ENCODE results near the gene EIF5AL1.
"Not testable (repeated sequence)": the region's sequence is repeated elsewhere in the genome, so short reads cannot be mapped to it uniquely, and the experiment has no call there.

EIF5AL1 gene

DNA sequence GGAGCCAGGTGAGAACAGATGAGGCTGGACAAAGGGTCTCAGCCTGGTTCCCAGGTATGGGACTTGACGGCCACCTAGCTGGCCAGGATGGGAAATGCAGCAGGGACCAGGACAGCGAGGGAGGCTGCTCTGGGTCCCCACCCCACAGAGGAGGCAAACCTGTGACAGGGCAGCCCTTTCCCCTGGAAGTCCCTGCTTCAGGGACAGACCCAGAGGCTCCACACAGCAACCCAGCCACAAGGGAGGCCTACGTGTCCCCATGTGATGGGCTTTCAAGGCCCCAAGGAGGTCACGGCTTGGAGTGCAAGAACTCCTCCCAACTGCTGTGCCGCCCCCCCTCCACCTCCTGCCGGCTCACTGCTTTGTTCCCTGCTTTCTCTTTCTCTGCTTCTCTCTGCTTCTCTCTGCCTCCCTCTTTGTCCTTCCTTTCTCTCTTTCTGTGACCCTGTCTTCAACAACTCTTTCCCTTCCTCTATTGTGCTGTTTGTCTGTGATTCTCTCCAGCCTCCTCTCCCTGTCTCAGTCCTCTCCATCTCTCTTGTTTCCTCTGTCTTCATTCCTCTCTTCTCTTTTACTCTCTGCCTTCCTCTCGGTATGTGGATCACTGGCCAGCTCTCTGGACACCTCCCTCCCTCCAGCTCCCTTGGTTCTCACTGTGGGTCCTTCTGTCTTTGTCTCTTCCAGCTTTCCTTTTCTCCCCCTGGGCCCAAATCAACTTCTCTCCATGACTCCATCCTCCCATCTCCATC, 9.6 kb upstream of the EIF5AL1 start:
- H3K9me3 ChIP-seq (ENCODE audit: low read depth, low read length), result no peaks in the 10 kb centered on the region
- H3K36me3 ChIP-seq (ENCODE audit: insufficient read depth, low read length), result no peaks in the 10 kb centered on the region
- DNase-seq (ENCODE audit: low read depth, low spot score), result no peak
- H3K27ac ChIP-seq, result no peak overlapping the region
- TF ChIP-seq EZH2 (IDR thresholded peaks at IDR 0.05) (no peak), POLR2AphosphoS5 (IDR thresholded peaks at IDR 0.05; ENCODE audit: borderline replicate concordance, low read depth, low read length) (no peak), FOXP2 (optimal IDR thresholded peaks at IDR 0.05; ENCODE audit: control extremely low read depth, extremely low read length, insufficient read depth) (no peak)
- no peak overlapping the region for H3K9ac ChIP-seq (ENCODE audit: insufficient read length)
- no peak overlapping the region for H3K4me3 ChIP-seq

DNA sequence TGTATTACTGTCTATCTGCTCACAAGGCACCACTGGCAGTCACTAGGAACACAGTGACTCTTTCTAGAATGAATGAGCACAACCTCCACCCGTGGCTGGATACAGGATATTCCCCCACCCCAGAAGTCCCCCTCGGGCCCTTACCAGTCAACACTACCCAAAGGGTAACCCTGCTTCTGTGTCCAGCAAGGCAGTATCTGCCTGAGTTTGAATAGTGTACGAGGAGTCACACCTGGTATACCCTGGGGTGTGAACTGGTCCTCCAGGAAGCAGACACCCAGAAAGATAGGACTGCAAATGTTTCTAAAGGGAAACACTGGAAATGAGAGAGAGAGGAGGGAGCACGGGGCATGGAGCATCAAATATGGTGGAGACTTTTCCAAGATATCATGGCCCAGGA, 8.5 kb upstream of the EIF5AL1 start:
- not testable (repeated sequence) for H3K9me3 ChIP-seq (ENCODE audit: low read depth, low read length); H3K27ac ChIP-seq; H3K4me3 ChIP-seq; DNase-seq (ENCODE audit: low read depth, low spot score); H3K9ac ChIP-seq (ENCODE audit: insufficient read length); H3K36me3 ChIP-seq (ENCODE audit: insufficient read depth, low read length)

DNA sequence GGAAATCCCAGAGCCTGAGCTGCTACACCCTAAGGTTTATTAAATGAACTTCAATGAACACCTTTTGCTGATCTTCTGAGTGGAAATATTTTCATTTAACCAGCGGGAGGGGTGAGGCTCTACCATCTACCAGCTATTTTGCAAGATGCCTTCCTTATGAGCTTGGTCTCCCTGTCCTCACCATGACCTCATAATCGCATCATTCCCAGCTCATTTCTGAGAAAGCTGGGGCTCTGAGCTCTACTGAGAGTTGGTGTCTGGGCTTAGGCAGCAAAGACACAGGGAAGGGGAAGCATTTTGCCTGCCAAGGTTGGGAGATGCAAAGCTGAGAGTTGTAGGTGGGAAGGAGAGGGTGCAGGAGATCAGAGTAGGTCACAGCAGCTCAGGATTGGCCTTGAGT, 7.8 kb upstream of the EIF5AL1 start:
- H3K9ac ChIP-seq (ENCODE audit: insufficient read length); H3K36me3 ChIP-seq (ENCODE audit: insufficient read depth, low read length); H3K9me3 ChIP-seq (ENCODE audit: low read depth, low read length); DNase-seq (ENCODE audit: low read depth, low spot score); H3K27ac ChIP-seq; H3K4me3 ChIP-seq: not testable (repeated sequence)

DNA sequence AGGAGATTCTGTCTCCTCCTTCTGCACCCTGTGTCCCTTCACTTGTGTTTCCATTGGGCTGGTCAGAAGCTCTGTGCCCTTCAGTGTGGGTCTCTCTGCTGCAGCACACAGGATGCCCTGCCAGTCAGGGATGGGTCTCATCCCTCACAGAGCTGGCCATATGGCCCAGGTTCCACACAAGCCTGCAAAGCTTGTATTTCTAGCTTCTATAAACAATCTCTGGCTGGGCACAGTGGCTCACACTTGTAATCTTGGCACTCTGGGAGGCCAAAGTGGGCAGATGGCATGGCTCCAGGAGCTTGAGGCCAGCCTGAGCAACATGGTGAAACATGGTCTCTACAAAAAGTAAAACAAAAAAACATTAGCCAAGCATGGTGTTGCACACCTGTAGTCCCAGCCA, 7.0 kb upstream of the EIF5AL1 start:
- H3K9me3 ChIP-seq (ENCODE audit: low read depth, low read length); H3K4me3 ChIP-seq; H3K9ac ChIP-seq (ENCODE audit: insufficient read length); H3K27ac ChIP-seq; H3K36me3 ChIP-seq (ENCODE audit: insufficient read depth, low read length); DNase-seq (ENCODE audit: low read depth, low spot score): not testable (repeated sequence)

DNA sequence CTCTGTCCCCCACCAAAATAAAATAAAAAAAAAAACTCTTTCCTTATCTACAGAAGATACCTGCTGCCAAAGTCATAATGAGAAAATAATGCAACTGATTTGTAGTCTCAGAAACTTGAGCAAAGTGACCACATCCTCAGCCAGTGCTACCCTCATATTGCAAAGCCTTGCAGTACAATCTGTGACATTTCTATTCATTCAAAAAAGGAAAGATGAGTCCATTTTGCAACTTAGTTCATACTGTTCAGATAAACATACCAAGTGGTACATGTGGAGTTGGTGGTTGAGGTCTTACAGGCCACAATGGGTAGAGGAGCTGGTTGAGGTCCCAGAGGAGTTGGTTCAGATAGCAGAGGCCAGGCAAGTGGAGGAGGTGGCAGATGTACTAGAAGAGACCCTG, 6.5 kb upstream of the EIF5AL1 start:
- Histone ChIP-seq H3K9me3 (ENCODE audit: low read depth, low read length) (no peaks in the 10 kb centered on the region), H3K4me3 (no peak overlapping the region), H3K36me3 (ENCODE audit: insufficient read depth, low read length) (no peaks in the 10 kb centered on the region), H3K27ac (no peak overlapping the region), H3K9ac (ENCODE audit: insufficient read length) (no peak overlapping the region)
- TF ChIP-seq FOXP2 (optimal IDR thresholded peaks at IDR 0.05; ENCODE audit: control extremely low read depth, extremely low read length, insufficient read depth) (no peak), EZH2 (IDR thresholded peaks at IDR 0.05) (no peak), POLR2AphosphoS5 (IDR thresholded peaks at IDR 0.05; ENCODE audit: borderline replicate concordance, low read depth, low read length) (no peak)
- DNase-seq (ENCODE audit: low read depth, low spot score), result no peak

GRCh38 chr10:79507440-79508167, 4.7 kb upstream of the EIF5AL1 start:
- no peak overlapping the region for H3K4me3 ChIP-seq
- TF ChIP-seq FOXP2 (optimal IDR thresholded peaks at IDR 0.05; ENCODE audit: control extremely low read depth, extremely low read length, insufficient read depth) (no peak), EZH2 (IDR thresholded peaks at IDR 0.05) (no peak), POLR2AphosphoS5 (IDR thresholded peaks at IDR 0.05; ENCODE audit: borderline replicate concordance, low read depth, low read length) (no peak)
- H3K9ac ChIP-seq (ENCODE audit: insufficient read length), result no peak overlapping the region
- H3K36me3 ChIP-seq (ENCODE audit: insufficient read depth, low read length), result no peaks in the 10 kb centered on the region
- no peaks in the 10 kb centered on the region for H3K9me3 ChIP-seq (ENCODE audit: low read depth, low read length)
- no peak for DNase-seq (ENCODE audit: low read depth, low spot score)
- no peak overlapping the region for H3K27ac ChIP-seq

GRCh38 chr10:79508245-79508644, 4.1 kb upstream of the EIF5AL1 start:
- DNase-seq (ENCODE audit: low read depth, low spot score); H3K27ac ChIP-seq; H3K4me3 ChIP-seq; H3K9me3 ChIP-seq (ENCODE audit: low read depth, low read length); H3K36me3 ChIP-seq (ENCODE audit: insufficient read depth, low read length); H3K9ac ChIP-seq (ENCODE audit: insufficient read length): not testable (repeated sequence)

- not testable (repeated sequence) for H3K36me3 ChIP-seq (ENCODE audit: insufficient read depth, low read length); H3K27ac ChIP-seq; H3K9ac ChIP-seq (ENCODE audit: insufficient read length); H3K4me3 ChIP-seq; DNase-seq (ENCODE audit: low read depth, low spot score); H3K9me3 ChIP-seq (ENCODE audit: low read depth, low read length)
Observed at GRCh38 chr10:79509306-79509933, 2.9 kb upstream of the EIF5AL1 start.

- H3K27ac ChIP-seq; DNase-seq (ENCODE audit: low read depth, low spot score); H3K9ac ChIP-seq (ENCODE audit: insufficient read length); H3K36me3 ChIP-seq (ENCODE audit: insufficient read depth, low read length); H3K4me3 ChIP-seq; H3K9me3 ChIP-seq (ENCODE audit: low read depth, low read length): not testable (repeated sequence)
Observed at GRCh38 chr10:79509934-79510508, 2.3 kb upstream of the EIF5AL1 start.

DNA sequence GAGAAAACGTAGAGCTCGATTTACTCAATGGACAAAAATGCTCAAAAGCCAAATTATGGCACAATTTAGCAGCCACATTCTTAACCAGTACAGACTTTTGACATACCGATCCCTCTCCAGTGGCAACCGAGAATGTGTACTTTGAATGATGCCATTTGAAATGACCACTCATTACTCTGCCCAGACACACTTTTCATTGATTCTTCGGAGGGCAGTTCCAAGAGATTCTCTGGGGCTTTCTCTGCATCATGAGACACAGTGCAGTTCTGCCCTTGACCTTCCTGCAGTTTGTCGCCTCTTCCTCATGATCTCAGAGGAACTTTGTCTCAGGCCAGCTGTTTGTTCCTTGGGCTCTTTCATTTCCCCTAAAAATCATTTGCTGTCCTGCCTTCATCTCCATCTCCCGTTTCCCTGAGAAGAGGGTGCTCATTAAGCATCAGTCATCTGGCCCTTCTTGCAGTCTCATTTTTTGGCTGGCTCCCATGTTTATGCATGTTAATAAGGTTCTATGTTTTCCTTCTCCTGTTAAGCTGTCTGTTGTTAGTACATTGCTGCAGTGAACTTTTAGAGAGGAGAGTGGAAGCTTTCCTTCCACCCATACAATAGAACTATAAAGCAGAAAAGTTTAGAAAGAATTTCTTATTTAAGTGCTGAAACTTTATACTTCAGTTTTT, 4.3 kb downstream of the EIF5AL1 start:
- not testable (repeated sequence) for H3K9me3 ChIP-seq (ENCODE audit: low read depth, low read length); H3K9ac ChIP-seq (ENCODE audit: insufficient read length); H3K36me3 ChIP-seq (ENCODE audit: insufficient read depth, low read length); H3K4me3 ChIP-seq; H3K27ac ChIP-seq; DNase-seq (ENCODE audit: low read depth, low spot score)

DNA sequence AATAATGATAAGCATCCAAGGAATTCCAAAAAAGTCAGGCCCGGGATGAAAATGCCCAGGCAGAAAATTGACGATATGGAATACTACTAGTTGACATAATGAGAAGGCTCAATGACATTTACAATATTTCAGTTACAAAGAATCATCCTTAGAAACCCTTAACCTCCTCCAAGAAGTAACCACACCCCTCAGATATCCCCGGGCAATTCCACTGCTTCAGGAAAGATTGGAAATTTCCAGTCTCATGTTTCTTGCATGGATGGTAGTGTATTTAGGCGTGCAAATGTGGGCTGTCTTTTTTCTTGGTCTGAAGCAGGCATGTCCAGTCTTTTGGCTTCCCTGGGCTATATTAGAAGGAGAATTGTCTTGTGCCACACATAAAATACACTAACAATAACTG, 5.2 kb downstream of the EIF5AL1 start:
- H3K4me3 ChIP-seq; DNase-seq (ENCODE audit: low read depth, low spot score); H3K27ac ChIP-seq; H3K36me3 ChIP-seq (ENCODE audit: insufficient read depth, low read length); H3K9ac ChIP-seq (ENCODE audit: insufficient read length); H3K9me3 ChIP-seq (ENCODE audit: low read depth, low read length): not testable (repeated sequence)

DNA sequence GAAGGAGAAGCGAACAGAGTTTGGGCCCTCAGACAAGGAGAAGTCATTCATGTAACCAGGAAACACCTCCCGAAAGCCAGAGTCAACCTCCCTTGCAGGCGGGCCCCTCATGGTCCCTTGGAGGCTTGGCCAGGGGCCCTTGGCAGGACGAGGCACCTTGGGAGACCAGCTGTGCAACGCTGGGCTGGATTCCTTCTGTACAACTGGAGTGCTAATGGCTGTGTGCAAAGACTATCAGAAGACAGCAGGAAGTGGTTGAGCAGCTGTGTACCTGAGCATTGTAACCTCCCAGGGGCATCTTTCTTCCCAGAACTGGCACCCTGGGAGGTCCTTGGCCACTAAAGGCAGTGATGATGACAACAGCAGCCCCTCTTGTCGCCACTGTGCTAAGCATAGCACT, 9.4 kb downstream of the EIF5AL1 start:
- not testable (repeated sequence) for H3K27ac ChIP-seq; H3K9ac ChIP-seq (ENCODE audit: insufficient read length); DNase-seq (ENCODE audit: low read depth, low spot score); H3K4me3 ChIP-seq; H3K9me3 ChIP-seq (ENCODE audit: low read depth, low read length); H3K36me3 ChIP-seq (ENCODE audit: insufficient read depth, low read length)

All from SK-N-MC (cell line).